Endodermal cell (in vitro differentiated cells): ENCODE results near the gene SMOC2. TPM values are rescaled to one million over a fixed set of nuclear protein-coding genes. Genes with fewer than 3 reads are reported as not detected.

Experiments
- DNase-seq: peaks from one replicate; pipeline ENCODE4 v3.0.0-alpha.2; 2017
- H3K27ac ChIP-seq: 2 replicates; pipeline ENCODE4 v1.5.1; 2013; ENCODE audit warnings: mild to moderate bottlenecking, low read depth, low read length, moderate library complexity
- H3K27me3 ChIP-seq: 2 replicates; pipeline ENCODE4 v1.6.1; 2013; ENCODE audit warnings: mild to moderate bottlenecking, low read length, moderate library complexity; ENCODE audit not compliant: insufficient read depth, control insufficient read depth, poor library complexity, severe bottlenecking
- H3K36me3 ChIP-seq: 2 replicates; pipeline ENCODE4 v1.7.0; 2013; ENCODE audit warnings: mild to moderate bottlenecking, low read length, moderate library complexity; ENCODE audit not compliant: control insufficient read depth, insufficient read depth
- H3K4me1 ChIP-seq: one replicate; pipeline ENCODE4 v1.7.0; 2013; ENCODE audit warnings: low read length; ENCODE audit not compliant: control insufficient read depth, insufficient read depth
- H3K4me3 ChIP-seq: 2 replicates; pipeline ENCODE4 v1.5.1; 2013; ENCODE audit warnings: mild to moderate bottlenecking, low read length, moderate library complexity
- H3K9ac ChIP-seq: 2 replicates; pipeline ENCODE4 v1.6.1; 2013; ENCODE audit warnings: mild to moderate bottlenecking, low read length, moderate library complexity; ENCODE audit not compliant: poor library complexity, severe bottlenecking; ENCODE audit errors: extremely low read depth
- H3K9me3 ChIP-seq: 2 replicates; pipeline ENCODE4 v1.6.1; 2013; ENCODE audit warnings: mild to moderate bottlenecking, low read length, moderate library complexity; ENCODE audit not compliant: control insufficient read depth
- H3K27ac Mint-ChIP-seq: 2 replicates; pipeline ENCODE4 v1.8.0; 2020; ENCODE audit warnings: mixed read lengths
- H3K27me3 Mint-ChIP-seq: 2 replicates; pipeline ENCODE4 v1.8.0; 2021; ENCODE audit warnings: mild to moderate bottlenecking, mixed read lengths; ENCODE audit not compliant: insufficient read depth
- H3K36me3 Mint-ChIP-seq: 2 replicates; pipeline ENCODE4 v1.8.0; 2020; ENCODE audit warnings: low read depth, mixed read lengths
- H3K4me1 Mint-ChIP-seq: 2 replicates; pipeline ENCODE4 v1.8.0; 2020; ENCODE audit warnings: mixed read lengths
- H3K4me3 Mint-ChIP-seq: 2 replicates; pipeline ENCODE4 v1.8.0; 2020; ENCODE audit warnings: mild to moderate bottlenecking, moderate library complexity, mixed read lengths
- H3K9me3 Mint-ChIP-seq: 2 replicates; pipeline ENCODE4 v1.8.0; 2020; ENCODE audit warnings: mild to moderate bottlenecking, mixed read lengths
- WGBS, 2 experiments: methylation state at CpG; one replicate each; pipeline versions ENCODE4 v1.1.5 to v1.1.7; 2013; ENCODE audit warnings: missing lambda C conversion rate in 2 of 2, mixed read lengths in 1 of 2; ENCODE audit not compliant: insufficient coverage in 1 of 2, insufficient read length in 1 of 2; 5-methylcytosine and 5-hydroxymethylcytosine counted together
- total RNA-seq, 2 donors: library from RNA; stranded (reverse); fragmentation: NEBNext Ultra II Directional in 1 of 2; extraction: Animal tissue kit (Norgen Biotek cat#: 25700) in 1 of 2; gene quantifications; 2 replicates in 1 of 2; 3 replicates in 1 of 2; pipeline ENCODE4 v1.2.1, GENCODE V29; 2021
- TF ChIP-seq, protein P1 (sequence below): fragments of 200-600 bp; sonication (generic); conservative IDR thresholded peaks from 2 replicates; pipeline ENCODE4 v1.5.0; 2021; ENCODE audit warnings: antibody characterized with exemption, mild to moderate bottlenecking

SMOC2 gene
- total RNA-seq, 2 donors from 2014 or later: 0.20 TPM; not detected in 1

- Histone ChIP-seq H3K9me3 (peaks cover 8% of the 10 kb centered on the region), H3K9ac (no peak overlapping the region), H3K4me1 (no peaks in the 10 kb centered on the region), H3K4me3 (no peak overlapping the region), H3K27ac (no peak overlapping the region), H3K27me3 (no peaks in the 10 kb centered on the region), H3K36me3 (no peaks in the 10 kb centered on the region)
- no peak overlapping the region for H3K4me3 Mint-ChIP-seq
- WGBS, 2 experiments: 90% methylated on average over 2 of the region's 2 CpGs; no CpG with 5 or more reads in 1 of the 2 experiments
- no peaks in the 10 kb centered on the region for H3K27me3 Mint-ChIP-seq
- H3K27ac Mint-ChIP-seq: no peak overlapping the region
- no peaks in the 10 kb centered on the region for H3K4me1 Mint-ChIP-seq
- TF ChIP-seq, protein P1, sequence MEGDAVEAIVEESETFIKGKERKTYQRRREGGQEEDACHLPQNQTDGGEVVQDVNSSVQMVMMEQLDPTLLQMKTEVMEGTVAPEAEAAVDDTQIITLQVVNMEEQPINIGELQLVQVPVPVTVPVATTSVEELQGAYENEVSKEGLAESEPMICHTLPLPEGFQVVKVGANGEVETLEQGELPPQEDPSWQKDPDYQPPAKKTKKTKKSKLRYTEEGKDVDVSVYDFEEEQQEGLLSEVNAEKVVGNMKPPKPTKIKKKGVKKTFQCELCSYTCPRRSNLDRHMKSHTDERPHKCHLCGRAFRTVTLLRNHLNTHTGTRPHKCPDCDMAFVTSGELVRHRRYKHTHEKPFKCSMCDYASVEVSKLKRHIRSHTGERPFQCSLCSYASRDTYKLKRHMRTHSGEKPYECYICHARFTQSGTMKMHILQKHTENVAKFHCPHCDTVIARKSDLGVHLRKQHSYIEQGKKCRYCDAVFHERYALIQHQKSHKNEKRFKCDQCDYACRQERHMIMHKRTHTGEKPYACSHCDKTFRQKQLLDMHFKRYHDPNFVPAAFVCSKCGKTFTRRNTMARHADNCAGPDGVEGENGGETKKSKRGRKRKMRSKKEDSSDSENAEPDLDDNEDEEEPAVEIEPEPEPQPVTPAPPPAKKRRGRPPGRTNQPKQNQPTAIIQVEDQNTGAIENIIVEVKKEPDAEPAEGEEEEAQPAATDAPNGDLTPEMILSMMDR: no peak
- H3K9me3 Mint-ChIP-seq: peaks cover 15% of the 10 kb centered on the region
- no peaks in the 10 kb centered on the region for H3K36me3 Mint-ChIP-seq
- DNase-seq: no peak
These were observed 183.6 kb downstream of the SMOC2 start for GRCh38 chr6:168624540-168624939.

DNA sequence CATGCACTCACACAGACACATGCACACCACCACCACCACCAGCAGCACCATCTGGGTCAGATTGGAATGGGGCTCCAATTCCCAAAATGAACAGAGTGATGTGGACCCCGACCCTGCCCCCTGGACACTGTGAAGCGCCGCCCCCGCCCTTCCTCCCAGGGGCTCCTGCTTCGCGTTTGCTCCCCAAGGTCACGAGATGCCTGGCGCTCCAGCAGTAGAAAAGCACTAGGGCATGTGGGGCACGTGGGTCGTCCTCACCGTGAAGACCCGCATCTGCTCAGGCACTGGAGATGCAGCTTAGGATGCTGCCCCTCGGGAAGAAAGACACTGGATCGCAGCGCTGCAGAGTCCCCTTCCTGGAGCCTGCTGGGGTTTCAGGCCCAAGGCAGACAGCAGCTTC, 184.0 kb downstream of the SMOC2 start:
- no peaks in the 10 kb centered on the region for H3K36me3 Mint-ChIP-seq

GRCh38 chr6:168625602-168626001, 184.6 kb downstream of the SMOC2 start:
- Mint-ChIP-seq H3K4me3 (no peak overlapping the region), H3K36me3 (no peaks in the 10 kb centered on the region), H3K27ac (no peak overlapping the region), H3K4me1 (no peaks in the 10 kb centered on the region), H3K9me3 (peaks cover 26% of the 10 kb centered on the region), H3K27me3 (no peaks in the 10 kb centered on the region)
- H3K27ac ChIP-seq: peak overlapping the region; percentile 38
- TF ChIP-seq, protein P1: no peak
- 86 to 88% methylated on average over 18 of the region's 18 CpGs for WGBS, 2 experiments
- no peak overlapping the region for H3K9ac ChIP-seq
- peaks cover 8% of the 10 kb centered on the region for H3K9me3 ChIP-seq
- no peaks in the 10 kb centered on the region for H3K4me1 ChIP-seq
- no peak overlapping the region for H3K4me3 ChIP-seq
- no peaks in the 10 kb centered on the region for H3K36me3 ChIP-seq
- DNase-seq: no peak
- H3K27me3 ChIP-seq: no peaks in the 10 kb centered on the region

More for the DNA sequence above, 184.0 kb downstream of the SMOC2 start:
- TF ChIP-seq, protein P1: no peak
- H3K27ac ChIP-seq: no peak overlapping the region
- Mint-ChIP-seq H3K9me3 (peaks cover 19% of the 10 kb centered on the region), H3K4me1 (no peaks in the 10 kb centered on the region), H3K27ac (no peak overlapping the region), H3K4me3 (no peak overlapping the region), H3K27me3 (no peaks in the 10 kb centered on the region)
- no peak overlapping the region for H3K4me3 ChIP-seq
- no peaks in the 10 kb centered on the region for H3K27me3 ChIP-seq
- no peak overlapping the region for H3K9ac ChIP-seq
- no peak for DNase-seq
- no peaks in the 10 kb centered on the region for H3K36me3 ChIP-seq
- H3K4me1 ChIP-seq: no peaks in the 10 kb centered on the region
- WGBS, 2 experiments: 92 to 94% methylated on average over 14 to 15 of the region's 15 CpGs
- H3K9me3 ChIP-seq: peaks cover 8% of the 10 kb centered on the region
